Lung (tissue), 12 donors: ENCODE data around the gene AGPAT2. TPM values are rescaled to one million over a fixed set of nuclear protein-coding genes. Genes with fewer than 3 reads are reported as not detected.

ENCODE experiments used
- ATAC-seq: fragments of 200-7000 bp; cut with Tn5 transposase; one replicate; pipeline ENCODE4 v1.9.1; 2020; ENCODE audit warnings: moderate number of reproducible peaks; ENCODE audit not compliant: insufficient read depth, low FRiP score
- DNase-seq, 3 donors: peaks; one replicate each; pipeline ENCODE4 v3.0.0-alpha.2; 2013 to 2017
- H3K27ac ChIP-seq, 2 donors: one replicate each; pipeline ENCODE4 v1.5.1; 2013; ENCODE audit warnings: mild to moderate bottlenecking in 2 of 2, moderate library complexity in 2 of 2, control low read depth in 1 of 2, inconsistent platforms in 1 of 2, low read depth in 1 of 2, low read length in 1 of 2
- H3K27me3 ChIP-seq, 3 donors: one replicate each; pipeline ENCODE4 v1.5.1; 2013; ENCODE audit warnings: low read length in 2 of 3; ENCODE audit not compliant: control insufficient read depth in 3 of 3, insufficient read depth in 3 of 3
- H3K36me3 ChIP-seq, 4 donors: one replicate each; pipeline ENCODE4 v1.5.1; 2013; ENCODE audit warnings: low read length in 4 of 4, mild to moderate bottlenecking in 1 of 4, moderate library complexity in 1 of 4; ENCODE audit not compliant: control insufficient read depth in 4 of 4, insufficient read depth in 4 of 4
- H3K4me1 ChIP-seq, 5 donors: one replicate each; pipeline ENCODE4 v1.5.1; 2013; ENCODE audit warnings: low read length in 5 of 5, mild to moderate bottlenecking in 2 of 5, moderate library complexity in 1 of 5; ENCODE audit not compliant: control insufficient read depth in 5 of 5, insufficient read depth in 5 of 5
- H3K4me3 ChIP-seq: one replicate; pipeline ENCODE4 v1.5.1; 2013; ENCODE audit warnings: mild to moderate bottlenecking, control low read depth, moderate library complexity
- H3K9ac ChIP-seq, 2 donors: one replicate each; pipeline ENCODE4 v1.5.1; 2013; ENCODE audit warnings: low read length in 2 of 2, control low read depth in 1 of 2; ENCODE audit not compliant: insufficient read depth in 1 of 2
- H3K9me3 ChIP-seq, 4 donors: one replicate each; pipeline ENCODE4 v1.5.1; 2013; ENCODE audit warnings: low read length in 3 of 4, mild to moderate bottlenecking in 1 of 4, moderate library complexity in 1 of 4; ENCODE audit not compliant: control insufficient read depth in 4 of 4, insufficient read depth in 3 of 4
- CTCF ChIP-seq: IDR thresholded peaks from 2 replicates; pipeline ENCODE4 v1.5.1; 2012; ENCODE audit warnings: mild to moderate bottlenecking; ENCODE audit errors: control extremely low read depth, extremely low read depth
- WGBS, 2 donors: extraction: QIAGEN DNeasy Blood & Tissue Kit; methylation state at CpG; one replicate each; pipeline ENCODE4 v1.1.7; 2013; 5-methylcytosine and 5-hydroxymethylcytosine counted together
- polyA plus RNA-seq, 2 donors: library from polyadenylated mRNA; stranded (reverse); fragments of 200-250 nt; gene quantifications; one replicate each; pipeline ENCODE4 v1.2.1, GENCODE V29; 2013
- total RNA-seq, 2 donors: library from RNA; depleted of rRNA in 1 of 2; stranded (reverse); fragments of >200 nt in 1 of 2; gene quantifications; one replicate each; pipeline ENCODE4 v1.2.1, GENCODE V29; 2014 to 2021
- donor health status: control.
- donor health status: control.
- donor health status: Bipolar disorder and iron deficiency.
- donor health status: healthy.
- donor health status: DM: yes; HTN: yes; CAD: no.

The AGPAT2 gene
- total and polyA plus RNA-seq, 4 donors, result 81.7 to 277 (median 177) TPM

GRCh38 chr9:136726631-136727191 is 39.5 kb upstream of the AGPAT2 start:
- peak; percentile 16 for TF ChIP-seq CTCF
- no peaks in the 10 kb centered on the region for H3K9me3 ChIP-seq
- peak overlapping the region; percentile 47 for H3K4me3 ChIP-seq
- peaks cover 5 to 42% (median 24%) of the 10 kb centered on the region in 4 donors for H3K36me3 ChIP-seq
- no peaks in the 10 kb centered on the region for H3K27me3 ChIP-seq
- H3K27ac ChIP-seq, result peak overlapping the region in 1 of 2 donors; percentile 35
- peaks cover 0 to 28% (median 16%) of the 10 kb centered on the region in 5 donors for H3K4me1 ChIP-seq
- H3K9ac ChIP-seq, result no peak overlapping the region
- ATAC-seq, result no peak
- 14 to 20% methylated on average over 18 of the region's 18 CpGs for WGBS, 2 donors
- DNase-seq, result peak in 1 of 3 donors; percentile 44

- H3K27ac ChIP-seq, result peak overlapping the region; percentile 0 to 35
- no peak for DNase-seq
- no peak overlapping the region for H3K9ac ChIP-seq
- H3K9me3 ChIP-seq, result no peaks in the 10 kb centered on the region
- WGBS, 2 donors, result 62 to 64% methylated on average over 16 of the region's 16 CpGs
- no peak overlapping the region for H3K4me3 ChIP-seq
- no peaks in the 10 kb centered on the region for H3K27me3 ChIP-seq
- peaks cover 5 to 47% (median 24%) of the 10 kb centered on the region in 4 donors for H3K36me3 ChIP-seq
- ATAC-seq, result no peak
- peaks cover 0 to 32% (median 16%) of the 10 kb centered on the region in 5 donors for H3K4me1 ChIP-seq
- TF ChIP-seq CTCF, result no peak
Measured at GRCh38 chr9:136726118-136726517, 38.9 kb upstream of the AGPAT2 start.

- H3K36me3 ChIP-seq, result peaks cover 5 to 47% (median 24%) of the 10 kb centered on the region in 4 donors
- no peak overlapping the region for H3K9ac ChIP-seq
- H3K27me3 ChIP-seq, result no peaks in the 10 kb centered on the region
- no peaks in the 10 kb centered on the region for H3K9me3 ChIP-seq
- H3K4me1 ChIP-seq, result peaks cover 0 to 37% (median 18%) of the 10 kb centered on the region in 5 donors
- DNase-seq, result no peak
- no peak for TF ChIP-seq CTCF
- H3K27ac ChIP-seq, result peak overlapping the region in 1 of 2 donors; percentile 0
- ATAC-seq, result no peak
- 73 to 78% methylated on average over 10 of the region's 10 CpGs for WGBS, 2 donors
- H3K4me3 ChIP-seq, result no peak overlapping the region
Measured at GRCh38 chr9:136725612-136726011, 38.4 kb upstream of the AGPAT2 start.

- WGBS, 2 donors, result 67 to 74% methylated on average over 7 of the region's 7 CpGs
- DNase-seq, result no peak
- peaks cover 0 to 43% (median 23%) of the 10 kb centered on the region in 5 donors for H3K4me1 ChIP-seq
Measured at GRCh38 chr9:136724772-136725171, 37.5 kb upstream of the AGPAT2 start.

More at GRCh38 chr9:136724772-136725171, 37.5 kb upstream of the AGPAT2 start:
- Histone ChIP-seq H3K36me3 (peaks cover 5 to 47% (median 24%) of the 10 kb centered on the region in 4 donors), H3K9ac (no peak overlapping the region), H3K27ac (no peak overlapping the region), H3K27me3 (no peaks in the 10 kb centered on the region), H3K9me3 (no peaks in the 10 kb centered on the region), H3K4me3 (no peak overlapping the region)
- TF ChIP-seq CTCF, result no peak
- ATAC-seq, result no peak
